HepG2 (cell line): ENCODE data around the gene STRN3. TPM values are rescaled to one million over a fixed set of nuclear protein-coding genes. Genes with fewer than 3 reads are reported as not detected.

Source experiments
- AGO2 ChIP-seq: fragments of 200-400 bp; formaldehyde crosslinking; optimal IDR thresholded peaks from 2 replicates; pipeline ENCODE3; 2017; ENCODE audit warnings: mild to moderate bottlenecking, low read depth, low read length, moderate library complexity
- ATRX ChIP-seq: sonication (generic); formaldehyde crosslinking; IDR thresholded peaks from 2 replicates; pipeline ENCODE4 v1.4.0; 2020; ENCODE audit warnings: missing genetic modification reagents, borderline replicate concordance
- CREB1 ChIP-seq, 2 experiments: fragments of 450-650 bp in 1 of 2; IDR thresholded peaks; 2 replicates each; pipeline ENCODE4 v1.6.1; 2016 to 2017; ENCODE audit warnings: control low read depth in 1 of 2, mild to moderate bottlenecking in 1 of 2, missing compliant biosample characterization in 1 of 2, missing genetic modification characterization in 1 of 2
- ELF3 ChIP-seq: IDR thresholded peaks from 2 replicates; pipeline ENCODE4 v1.6.1; 2016; ENCODE audit warnings: missing genetic modification reagents, missing compliant biosample characterization
- FOSL1 ChIP-seq: sonication (generic); formaldehyde crosslinking; IDR thresholded peaks from 2 replicates; pipeline ENCODE4 v1.9.0; 2021; ENCODE audit warnings: missing genetic modification reagents, borderline replicate concordance
- GABPB1 ChIP-seq: IDR thresholded peaks from 2 replicates; pipeline ENCODE4 v1.6.1; 2016; ENCODE audit warnings: mild to moderate bottlenecking, missing genetic modification reagents, moderate library complexity, missing compliant biosample characterization
- GTF2F1 ChIP-seq: fragments of 150-350 bp; IDR thresholded peaks from 2 replicates; pipeline ENCODE4 v1.6.1; 2014; ENCODE audit warnings: low read length
- PLRG1 ChIP-seq: fragments of 450-650 bp; conservative IDR thresholded peaks from 2 replicates; pipeline ENCODE4 v1.6.1; 2016
- POLR2AphosphoS2 ChIP-seq: IDR thresholded peaks from 2 replicates; pipeline ENCODE4 v1.6.1; 2011; ENCODE audit warnings: low read depth, low read length, improper control_type of control experiment
- PPARG ChIP-seq: conservative IDR thresholded peaks from 2 replicates; pipeline ENCODE4 v1.6.1; 2016; ENCODE audit warnings: missing biosample characterization, missing genetic modification reagents
- SALL1 ChIP-seq: sonication (generic); formaldehyde crosslinking; IDR thresholded peaks from 2 replicates; pipeline ENCODE4 v1.8.0; 2022; ENCODE audit warnings: mild to moderate bottlenecking, missing genetic modification reagents
- SIX4 ChIP-seq: sonication (generic); formaldehyde crosslinking; IDR thresholded peaks from 2 replicates; pipeline ENCODE4 v1.4.0; 2020; ENCODE audit warnings: missing genetic modification reagents
- SMC3 ChIP-seq: IDR thresholded peaks from 2 replicates; pipeline ENCODE4 v1.6.1; 2011; ENCODE audit warnings: low read length, improper control_type of control experiment
- SRSF4 ChIP-seq: fragments of 200-400 bp; formaldehyde crosslinking; IDR thresholded peaks from one replicate; pipeline ENCODE4 v1.6.1; 2018; ENCODE audit warnings: mild to moderate bottlenecking, low read depth, low read length, moderate library complexity; ENCODE audit not compliant: poor library complexity, severe bottlenecking
- ZFP90 ChIP-seq: sonication (generic); formaldehyde crosslinking; IDR thresholded peaks from 2 replicates; pipeline ENCODE4 v1.8.0; 2022; ENCODE audit warnings: missing genetic modification reagents, mild to moderate bottlenecking, inconsistent platforms, borderline replicate concordance
- ZNF335 ChIP-seq: sonication (generic); formaldehyde crosslinking; IDR thresholded peaks from 2 replicates; pipeline ENCODE4 v1.4.0; 2020; ENCODE audit warnings: missing genetic modification reagents
- ZNF367 ChIP-seq: sonication (generic); formaldehyde crosslinking; IDR thresholded peaks from 2 replicates; pipeline ENCODE4 v1.4.0; 2020; ENCODE audit warnings: missing genetic modification reagents, borderline replicate concordance
- ZNF484 ChIP-seq: sonication (generic); formaldehyde crosslinking; IDR thresholded peaks from 2 replicates; pipeline ENCODE4 v1.5.1; 2020; ENCODE audit warnings: mild to moderate bottlenecking, low read depth, missing genetic modification reagents, borderline replicate concordance
- ZNF496 ChIP-seq: sonication (generic); formaldehyde crosslinking; IDR thresholded peaks from 2 replicates; pipeline ENCODE4 v1.8.1; 2023; ENCODE audit warnings: mild to moderate bottlenecking, moderate library complexity, missing genetic modification reagents; ENCODE audit not compliant: insufficient replicate concordance
- ZNF562 ChIP-seq: sonication (generic); formaldehyde crosslinking; IDR thresholded peaks from 2 replicates; pipeline ENCODE4 v1.8.0; 2022; ENCODE audit warnings: missing genetic modification reagents, borderline replicate concordance
- polyA plus RNA-seq, 8 experiments: library from polyadenylated mRNA; depleted of rRNA in 3 of 8; stranded (reverse) in 7 of 8; unstranded in 1 of 8; fragments of >200 nt; fragmentation: Illumina TruSeq in 4 of 8; extraction: Trizol in 4 of 8; gene quantifications; 2 replicates each; pipeline versions ENCODE4 v1.2.1 to v1.2.3, GENCODE V29; 2011 to 2016; ENCODE audit warnings: low read depth in 4 of 8, missing spikeins in 1 of 8, mixed read lengths in 1 of 8; ENCODE audit not compliant: insufficient read depth in 1 of 8
- total RNA-seq, 5 experiments: library from RNA; depleted of rRNA; stranded (reverse); fragments of >200 nt; fragmentation: Illumina TruSeq; extraction: Trizol; gene quantifications; 2 replicates each; pipeline ENCODE4 v1.2.3, GENCODE V29; 2016; ENCODE audit warnings: low read depth in 1 of 5
- TF ChIP-seq, protein P1 (sequence below): sonication (generic); formaldehyde crosslinking; IDR thresholded peaks from 2 replicates; pipeline ENCODE4 v1.4.0; 2020; ENCODE audit warnings: mild to moderate bottlenecking, missing genetic modification reagents, borderline replicate concordance
- TF ChIP-seq, protein P2 (sequence below): IDR thresholded peaks from 2 replicates; pipeline ENCODE4 v1.6.1; 2018; ENCODE audit warnings: missing genetic modification reagents
- TF ChIP-seq, protein P3 (sequence below): sonication (generic); formaldehyde crosslinking; IDR thresholded peaks from 2 replicates; pipeline ENCODE4 v1.9.0; 2021; ENCODE audit warnings: missing genetic modification reagents, borderline replicate concordance
- TF ChIP-seq, protein P4 (sequence below): sonication (generic); formaldehyde crosslinking; conservative IDR thresholded peaks from 2 replicates; pipeline ENCODE4 v1.5.0; 2020; ENCODE audit warnings: missing genetic modification reagents

STRN3 gene
- total and polyA plus RNA-seq, 2 of the 13 experiments (the other 11 are each of a cell fraction or from before 2014, with no cell fraction given): 49.4 to 123 TPM

DNA sequence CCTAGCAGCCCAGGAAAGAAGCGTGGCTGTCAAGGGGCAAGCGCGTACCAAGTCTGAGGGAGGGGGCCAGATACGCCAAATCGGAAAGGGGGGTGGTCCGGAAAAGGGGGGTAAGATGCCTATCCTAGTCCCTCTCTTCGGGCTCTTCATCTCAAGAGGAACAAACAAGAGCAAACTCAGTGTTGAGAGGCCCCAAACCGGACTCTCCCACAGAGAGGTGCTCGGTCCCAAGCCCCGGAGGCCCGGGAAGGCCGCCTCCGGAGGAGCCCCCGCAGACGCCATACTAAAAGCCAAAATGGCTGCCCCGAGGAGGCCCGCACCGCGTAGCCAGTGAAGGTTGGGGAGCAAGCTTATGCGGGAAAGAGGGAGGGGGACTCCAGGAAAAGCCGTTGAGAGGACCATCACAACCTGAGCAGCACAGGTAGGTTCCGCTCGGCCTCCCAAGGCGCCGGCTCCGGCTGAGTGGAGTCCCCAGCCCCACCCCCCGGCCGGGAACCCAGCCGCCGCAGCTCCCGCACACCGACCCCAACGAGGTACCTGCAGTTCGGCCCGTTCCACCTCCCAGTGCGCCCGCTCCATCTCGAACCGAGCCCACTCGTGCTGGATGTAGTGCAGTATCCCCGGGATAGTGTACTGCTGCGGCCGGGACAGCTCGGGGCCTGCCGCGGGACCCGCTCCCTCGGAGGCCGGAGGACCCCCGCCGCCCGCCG, 657 bp downstream of the STRN3 start, which contains the start of gene AP4S1 (continued):
- TF ChIP-seq ELF3 (CRISPR knock-in tag): no peak; the same call in 1 of the 2 replicates
- TF ChIP-seq, protein P1, sequence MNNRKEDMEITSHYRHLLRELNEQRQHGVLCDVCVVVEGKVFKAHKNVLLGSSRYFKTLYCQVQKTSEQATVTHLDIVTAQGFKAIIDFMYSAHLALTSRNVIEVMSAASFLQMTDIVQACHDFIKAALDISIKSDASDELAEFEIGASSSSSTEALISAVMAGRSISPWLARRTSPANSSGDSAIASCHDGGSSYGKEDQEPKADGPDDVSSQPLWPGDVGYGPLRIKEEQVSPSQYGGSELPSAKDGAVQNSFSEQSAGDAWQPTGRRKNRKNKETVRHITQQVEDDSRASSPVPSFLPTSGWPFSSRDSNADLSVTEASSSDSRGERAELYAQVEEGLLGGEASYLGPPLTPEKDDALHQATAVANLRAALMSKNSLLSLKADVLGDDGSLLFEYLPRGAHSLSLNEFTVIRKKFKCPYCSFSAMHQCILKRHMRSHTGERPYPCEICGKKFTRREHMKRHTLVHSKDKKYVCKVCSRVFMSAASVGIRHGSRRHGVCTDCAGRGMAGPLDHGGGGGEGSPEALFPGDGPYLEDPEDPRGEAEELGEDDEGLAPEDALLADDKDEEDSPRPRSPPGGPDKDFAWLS: no peak
- TF ChIP-seq, protein P2, sequence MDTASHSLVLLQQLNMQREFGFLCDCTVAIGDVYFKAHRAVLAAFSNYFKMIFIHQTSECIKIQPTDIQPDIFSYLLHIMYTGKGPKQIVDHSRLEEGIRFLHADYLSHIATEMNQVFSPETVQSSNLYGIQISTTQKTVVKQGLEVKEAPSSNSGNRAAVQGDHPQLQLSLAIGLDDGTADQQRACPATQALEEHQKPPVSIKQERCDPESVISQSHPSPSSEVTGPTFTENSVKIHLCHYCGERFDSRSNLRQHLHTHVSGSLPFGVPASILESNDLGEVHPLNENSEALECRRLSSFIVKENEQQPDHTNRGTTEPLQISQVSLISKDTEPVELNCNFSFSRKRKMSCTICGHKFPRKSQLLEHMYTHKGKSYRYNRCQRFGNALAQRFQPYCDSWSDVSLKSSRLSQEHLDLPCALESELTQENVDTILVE (CRISPR knock-in tag): peak; percentile 79; the same call in 1 of the 2 replicates
- no peak for TF ChIP-seq ZNF562 (CRISPR knock-in tag)
- TF ChIP-seq PLRG1: no peak
- no peak for TF ChIP-seq CREB1 (IDR thresholded peaks at IDR 0.05)
- no peak for TF ChIP-seq CREB1 (CRISPR knock-in tag; IDR thresholded peaks at IDR 0.05)
- no peak for TF ChIP-seq ZNF496 (CRISPR knock-in tag)
- peak; percentile 82 for TF ChIP-seq ZFP90
- TF ChIP-seq ATRX (CRISPR knock-in tag): no peak
- TF ChIP-seq GABPB1: peak; percentile 71
- peak; percentile 47; the same call in 1 of the 2 replicates for TF ChIP-seq PPARG
- no peak for TF ChIP-seq SMC3
- peak; percentile 71 for TF ChIP-seq SALL1
- TF ChIP-seq ZNF484: no peak
- peak; percentile 24; the same call in 1 of the 2 replicates for TF ChIP-seq GTF2F1
- TF ChIP-seq POLR2AphosphoS2: no peak; the same call in 1 of the 2 replicates
- no peak for TF ChIP-seq AGO2
- 0 out of 2 replicates have a peak, but pooled peaks have one; percentile 4 for TF ChIP-seq FOSL1 (CRISPR knock-in tag)
- no peak for TF ChIP-seq SRSF4
- no peak for TF ChIP-seq SIX4 (CRISPR knock-in tag)
- no peak for TF ChIP-seq ZNF367 (CRISPR knock-in tag)
- TF ChIP-seq, protein P3, sequence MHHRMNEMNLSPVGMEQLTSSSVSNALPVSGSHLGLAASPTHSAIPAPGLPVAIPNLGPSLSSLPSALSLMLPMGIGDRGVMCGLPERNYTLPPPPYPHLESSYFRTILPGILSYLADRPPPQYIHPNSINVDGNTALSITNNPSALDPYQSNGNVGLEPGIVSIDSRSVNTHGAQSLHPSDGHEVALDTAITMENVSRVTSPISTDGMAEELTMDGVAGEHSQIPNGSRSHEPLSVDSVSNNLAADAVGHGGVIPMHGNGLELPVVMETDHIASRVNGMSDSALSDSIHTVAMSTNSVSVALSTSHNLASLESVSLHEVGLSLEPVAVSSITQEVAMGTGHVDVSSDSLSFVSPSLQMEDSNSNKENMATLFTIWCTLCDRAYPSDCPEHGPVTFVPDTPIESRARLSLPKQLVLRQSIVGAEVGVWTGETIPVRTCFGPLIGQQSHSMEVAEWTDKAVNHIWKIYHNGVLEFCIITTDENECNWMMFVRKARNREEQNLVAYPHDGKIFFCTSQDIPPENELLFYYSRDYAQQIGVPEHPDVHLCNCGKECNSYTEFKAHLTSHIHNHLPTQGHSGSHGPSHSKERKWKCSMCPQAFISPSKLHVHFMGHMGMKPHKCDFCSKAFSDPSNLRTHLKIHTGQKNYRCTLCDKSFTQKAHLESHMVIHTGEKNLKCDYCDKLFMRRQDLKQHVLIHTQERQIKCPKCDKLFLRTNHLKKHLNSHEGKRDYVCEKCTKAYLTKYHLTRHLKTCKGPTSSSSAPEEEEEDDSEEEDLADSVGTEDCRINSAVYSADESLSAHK: no peak; the same call in 1 of the 2 replicates
- TF ChIP-seq, protein P4, sequence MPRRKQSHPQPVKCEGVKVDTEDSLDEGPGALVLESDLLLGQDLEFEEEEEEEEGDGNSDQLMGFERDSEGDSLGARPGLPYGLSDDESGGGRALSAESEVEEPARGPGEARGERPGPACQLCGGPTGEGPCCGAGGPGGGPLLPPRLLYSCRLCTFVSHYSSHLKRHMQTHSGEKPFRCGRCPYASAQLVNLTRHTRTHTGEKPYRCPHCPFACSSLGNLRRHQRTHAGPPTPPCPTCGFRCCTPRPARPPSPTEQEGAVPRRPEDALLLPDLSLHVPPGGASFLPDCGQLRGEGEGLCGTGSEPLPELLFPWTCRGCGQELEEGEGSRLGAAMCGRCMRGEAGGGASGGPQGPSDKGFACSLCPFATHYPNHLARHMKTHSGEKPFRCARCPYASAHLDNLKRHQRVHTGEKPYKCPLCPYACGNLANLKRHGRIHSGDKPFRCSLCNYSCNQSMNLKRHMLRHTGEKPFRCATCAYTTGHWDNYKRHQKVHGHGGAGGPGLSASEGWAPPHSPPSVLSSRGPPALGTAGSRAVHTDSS (CRISPR knock-in tag): no peak
- peak; percentile 83 for TF ChIP-seq ZNF335
